Astrocyte (in vitro differentiated cells and primary cell): ENCODE measurements around the gene ASB13.

ENCODE experiments used
- EZH2 ChIP-seq: IDR thresholded peaks from 2 replicates; pipeline ENCODE4 v1.6.1; 2012; ENCODE audit warnings: mild to moderate bottlenecking, low read length, inconsistent platforms; ENCODE audit not compliant: insufficient read depth
- TF ChIP-seq, protein P1 (sequence below): IDR thresholded peaks from 2 replicates; pipeline ENCODE4 v1.5.1; 2011; ENCODE audit warnings: low read depth, mild to moderate bottlenecking, inconsistent platforms, low read length, moderate library complexity; ENCODE audit not compliant: insufficient read depth

DNA sequence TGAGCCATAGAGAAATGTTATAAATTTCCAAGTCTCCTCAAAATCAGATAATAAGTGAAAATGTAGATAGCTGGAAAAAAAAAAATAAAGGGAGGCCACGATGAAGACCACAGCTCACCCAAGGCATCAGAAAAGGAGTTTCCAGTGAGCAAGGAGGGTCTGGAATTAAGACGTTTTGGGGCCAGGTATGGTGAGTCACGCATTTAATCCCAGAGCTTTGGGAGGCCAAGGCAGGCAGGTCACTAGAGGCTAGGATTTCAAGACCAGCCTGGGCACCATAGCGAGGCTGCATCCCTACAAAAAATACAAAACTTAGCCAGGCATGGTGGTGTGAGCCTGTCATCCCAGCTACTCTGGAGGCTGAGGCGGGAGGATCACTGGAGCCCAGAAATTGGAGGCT lies 65.5 kb downstream of the ASB13 start:
- TF ChIP-seq, protein P1, sequence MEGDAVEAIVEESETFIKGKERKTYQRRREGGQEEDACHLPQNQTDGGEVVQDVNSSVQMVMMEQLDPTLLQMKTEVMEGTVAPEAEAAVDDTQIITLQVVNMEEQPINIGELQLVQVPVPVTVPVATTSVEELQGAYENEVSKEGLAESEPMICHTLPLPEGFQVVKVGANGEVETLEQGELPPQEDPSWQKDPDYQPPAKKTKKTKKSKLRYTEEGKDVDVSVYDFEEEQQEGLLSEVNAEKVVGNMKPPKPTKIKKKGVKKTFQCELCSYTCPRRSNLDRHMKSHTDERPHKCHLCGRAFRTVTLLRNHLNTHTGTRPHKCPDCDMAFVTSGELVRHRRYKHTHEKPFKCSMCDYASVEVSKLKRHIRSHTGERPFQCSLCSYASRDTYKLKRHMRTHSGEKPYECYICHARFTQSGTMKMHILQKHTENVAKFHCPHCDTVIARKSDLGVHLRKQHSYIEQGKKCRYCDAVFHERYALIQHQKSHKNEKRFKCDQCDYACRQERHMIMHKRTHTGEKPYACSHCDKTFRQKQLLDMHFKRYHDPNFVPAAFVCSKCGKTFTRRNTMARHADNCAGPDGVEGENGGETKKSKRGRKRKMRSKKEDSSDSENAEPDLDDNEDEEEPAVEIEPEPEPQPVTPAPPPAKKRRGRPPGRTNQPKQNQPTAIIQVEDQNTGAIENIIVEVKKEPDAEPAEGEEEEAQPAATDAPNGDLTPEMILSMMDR, result no peak
- no peak for TF ChIP-seq EZH2
